Vagina (tissue), 2 donors: ENCODE results near the gene ADGRG4. TPM values are rescaled to one million over a fixed set of nuclear protein-coding genes. Genes with fewer than 3 reads are reported as not detected.

Experiments
- DNase-seq, 2 donors: peaks; one replicate each; pipeline ENCODE4 v3.0.0-alpha.2; 2017; ENCODE audit errors: extremely low spot score in 2 of 2
- H3K27ac ChIP-seq: fragments of 200-600 bp; sonication (generic); one replicate; pipeline ENCODE4 v1.5.1; 2019
- H3K27me3 ChIP-seq: fragments of 200-600 bp; sonication (generic); one replicate; pipeline ENCODE4 v1.5.1; 2019
- H3K36me3 ChIP-seq, 2 donors: fragments of 200-600 bp; sonication (generic); one replicate each; pipeline ENCODE4 v1.5.1; 2017 to 2019
- H3K4me1 ChIP-seq: fragments of 200-600 bp; sonication (generic); one replicate; pipeline ENCODE4 v1.5.1; 2019
- H3K4me3 ChIP-seq, 2 donors: fragments of 200-600 bp; sonication (generic); 1 replicate in 1 of 2; 2 replicates in 1 of 2; pipeline ENCODE4 v1.5.1; 2016 to 2019
- H3K9me3 ChIP-seq: fragments of 200-600 bp; sonication (generic); one replicate; pipeline ENCODE4 v1.5.1; 2019
- POLR2A ChIP-seq, 2 donors: fragments of 450-650 bp; IDR thresholded peaks; one replicate each; pipeline ENCODE4 v1.6.1; 2017; ENCODE audit warnings: antibody characterized with exemption in 2 of 2, mild to moderate bottlenecking in 2 of 2, moderate library complexity in 2 of 2
- POLR2AphosphoS5 ChIP-seq, 2 donors: sonication (generic); formaldehyde crosslinking; IDR thresholded peaks; one replicate each; pipeline ENCODE4 v1.9.0; 2017; ENCODE audit warnings: antibody characterized with exemption in 2 of 2, mild to moderate bottlenecking in 2 of 2, low read depth in 1 of 2; ENCODE audit not compliant: insufficient read depth in 1 of 2
- intact Hi-C: fragments of 100-400 bp; cut with DNase I; formaldehyde crosslinking; loops from one replicate; pipeline ENCODE4 v1.15.1; 2023
- total RNA-seq: library from RNA; depleted of rRNA; stranded (reverse); fragments of >200 nt; gene quantifications from one replicate; pipeline ENCODE4 v1.2.3, GENCODE V29; 2016
- TF ChIP-seq, protein P1 (sequence below), 3 experiments: fragments of 450-650 bp in 2 of 3; fragments of 200-600 bp in 1 of 3; sonication (generic) in 1 of 3; IDR thresholded peaks; one replicate each; pipeline ENCODE4 v1.5.1; 2017 to 2019; ENCODE audit warnings: antibody characterized with exemption in 3 of 3, mild to moderate bottlenecking in 2 of 3, moderate library complexity in 2 of 3

Gene ADGRG4
- total RNA-seq, 1 donor from 2014 or later: 0.25 TPM

DNA sequence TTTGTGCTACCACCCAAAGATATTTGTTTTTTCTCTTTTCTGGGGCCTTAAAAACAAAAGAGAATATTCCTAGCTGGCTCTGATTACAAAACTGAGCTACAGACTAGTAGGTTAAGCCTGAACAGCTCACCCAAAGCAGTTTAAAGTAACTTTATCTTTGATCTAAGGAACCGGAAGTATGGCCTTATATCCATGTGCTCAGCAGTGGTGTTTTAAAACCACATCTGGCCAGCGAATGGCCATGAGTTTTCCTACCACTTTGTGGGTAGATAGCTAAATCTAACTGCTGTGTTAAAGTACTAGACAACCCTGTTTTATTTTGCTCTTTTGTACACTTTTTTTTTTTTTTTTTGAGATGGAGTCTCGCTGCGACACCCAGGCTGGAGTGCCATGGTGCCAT is 24.6 kb downstream of the ADGRG4 start:
- Histone ChIP-seq H3K9me3 (no peaks in the 10 kb centered on the region), H3K4me1 (no peaks in the 10 kb centered on the region), H3K27me3 (no peaks in the 10 kb centered on the region), H3K27ac (no peak overlapping the region), H3K4me3 (no peak overlapping the region), H3K36me3 (no peaks in the 10 kb centered on the region)
- intact Hi-C loops: no loop called here
- no peak for DNase-seq
- TF ChIP-seq POLR2AphosphoS5 (IDR thresholded peaks at IDR 0.05; ENCODE audit: insufficient read depth in 1 of 2, low read depth in 1 of 2) (no peak), POLR2A (IDR thresholded peaks at IDR 0.05) (no peak)
- TF ChIP-seq, protein P1, sequence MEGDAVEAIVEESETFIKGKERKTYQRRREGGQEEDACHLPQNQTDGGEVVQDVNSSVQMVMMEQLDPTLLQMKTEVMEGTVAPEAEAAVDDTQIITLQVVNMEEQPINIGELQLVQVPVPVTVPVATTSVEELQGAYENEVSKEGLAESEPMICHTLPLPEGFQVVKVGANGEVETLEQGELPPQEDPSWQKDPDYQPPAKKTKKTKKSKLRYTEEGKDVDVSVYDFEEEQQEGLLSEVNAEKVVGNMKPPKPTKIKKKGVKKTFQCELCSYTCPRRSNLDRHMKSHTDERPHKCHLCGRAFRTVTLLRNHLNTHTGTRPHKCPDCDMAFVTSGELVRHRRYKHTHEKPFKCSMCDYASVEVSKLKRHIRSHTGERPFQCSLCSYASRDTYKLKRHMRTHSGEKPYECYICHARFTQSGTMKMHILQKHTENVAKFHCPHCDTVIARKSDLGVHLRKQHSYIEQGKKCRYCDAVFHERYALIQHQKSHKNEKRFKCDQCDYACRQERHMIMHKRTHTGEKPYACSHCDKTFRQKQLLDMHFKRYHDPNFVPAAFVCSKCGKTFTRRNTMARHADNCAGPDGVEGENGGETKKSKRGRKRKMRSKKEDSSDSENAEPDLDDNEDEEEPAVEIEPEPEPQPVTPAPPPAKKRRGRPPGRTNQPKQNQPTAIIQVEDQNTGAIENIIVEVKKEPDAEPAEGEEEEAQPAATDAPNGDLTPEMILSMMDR (IDR thresholded peaks at IDR 0.05): no peak

DNA sequence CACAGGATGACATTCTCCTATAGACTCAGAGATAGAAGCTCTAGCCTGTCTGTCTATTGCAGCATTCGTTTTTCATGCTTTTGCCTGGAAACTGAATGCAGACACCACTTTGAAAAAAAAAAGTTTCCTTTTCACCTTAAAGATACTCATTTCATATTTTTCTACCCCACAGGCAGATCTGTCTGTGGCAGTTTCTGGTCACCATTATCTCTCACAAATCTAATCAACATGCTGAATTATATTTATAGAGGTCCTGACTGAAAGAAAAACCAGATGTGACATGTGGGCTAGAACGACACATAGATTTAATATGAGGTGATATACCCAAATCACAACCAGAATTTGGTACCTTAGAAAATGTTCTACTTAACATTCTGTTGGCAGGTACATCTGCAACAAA is 28.2 kb downstream of the ADGRG4 start:
- Histone ChIP-seq H3K4me1 (no peaks in the 10 kb centered on the region), H3K27ac (no peak overlapping the region), H3K9me3 (no peaks in the 10 kb centered on the region), H3K36me3 (no peaks in the 10 kb centered on the region), H3K4me3 (no peak overlapping the region), H3K27me3 (no peaks in the 10 kb centered on the region)
- TF ChIP-seq, protein P1 (IDR thresholded peaks at IDR 0.05): no peak
- TF ChIP-seq POLR2AphosphoS5 (IDR thresholded peaks at IDR 0.05; ENCODE audit: insufficient read depth in 1 of 2, low read depth in 1 of 2) (no peak), POLR2A (IDR thresholded peaks at IDR 0.05) (no peak)
- intact Hi-C loops: no loop called here
- no peak for DNase-seq

DNA sequence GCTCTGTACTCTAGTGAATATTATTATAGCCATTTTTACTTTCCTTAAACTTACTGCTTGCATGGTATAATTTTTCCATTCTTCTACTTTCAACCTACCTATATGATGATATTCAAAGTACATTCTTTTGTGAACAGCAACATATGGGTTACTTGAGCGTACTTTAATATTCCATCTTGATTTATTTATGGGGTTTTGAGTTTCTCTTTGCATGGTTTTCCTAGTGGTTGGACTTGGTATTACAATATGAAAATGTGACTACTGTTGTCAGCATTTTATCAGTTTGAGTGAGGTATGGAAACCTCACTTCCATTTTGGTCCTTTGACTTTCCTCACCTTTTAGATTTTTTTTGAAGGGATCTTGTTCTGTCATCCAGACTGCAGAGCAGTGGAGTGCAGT is 35.9 kb downstream of the ADGRG4 start:
- no peaks in the 10 kb centered on the region for H3K27me3 ChIP-seq
- H3K36me3 ChIP-seq: no peaks in the 10 kb centered on the region
- H3K27ac ChIP-seq: no peak overlapping the region
- TF ChIP-seq POLR2AphosphoS5 (IDR thresholded peaks at IDR 0.05; ENCODE audit: insufficient read depth in 1 of 2, low read depth in 1 of 2) (no peak), POLR2A (IDR thresholded peaks at IDR 0.05) (no peak)
- TF ChIP-seq, protein P1 (IDR thresholded peaks at IDR 0.05): no peak
- intact Hi-C loops: no loop called here
- no peak overlapping the region for H3K4me3 ChIP-seq
- no peaks in the 10 kb centered on the region for H3K9me3 ChIP-seq
- DNase-seq: no peak
- H3K4me1 ChIP-seq: no peaks in the 10 kb centered on the region

DNA sequence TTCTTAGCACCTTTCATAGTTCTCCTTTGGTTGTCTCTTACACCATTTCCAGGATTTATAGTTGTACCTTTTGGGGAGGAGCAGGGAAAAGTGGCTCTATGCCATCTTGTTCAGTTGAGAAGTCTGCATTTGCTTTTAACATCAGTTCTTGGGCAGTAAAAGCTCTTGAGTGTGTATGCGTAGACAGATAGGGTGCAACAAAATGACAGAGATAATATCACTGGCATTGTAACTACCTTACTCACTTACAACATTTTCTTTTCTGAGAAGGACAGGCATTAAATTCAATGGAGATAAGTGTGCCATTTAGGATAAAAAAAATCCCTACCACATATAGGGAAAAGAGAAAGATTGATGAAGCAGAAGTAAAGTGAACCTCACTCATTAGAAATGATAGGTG is 38.9 kb downstream of the ADGRG4 start:
- intact Hi-C loops: no loop called here
- H3K4me1 ChIP-seq: no peaks in the 10 kb centered on the region
- H3K9me3 ChIP-seq: no peaks in the 10 kb centered on the region
- H3K27me3 ChIP-seq: no peaks in the 10 kb centered on the region
- no peak for DNase-seq
- TF ChIP-seq POLR2AphosphoS5 (IDR thresholded peaks at IDR 0.05; ENCODE audit: insufficient read depth in 1 of 2, low read depth in 1 of 2) (no peak), POLR2A (IDR thresholded peaks at IDR 0.05) (no peak)
- TF ChIP-seq, protein P1 (IDR thresholded peaks at IDR 0.05): no peak
- no peak overlapping the region for H3K4me3 ChIP-seq
- no peak overlapping the region for H3K27ac ChIP-seq
- H3K36me3 ChIP-seq: no peaks in the 10 kb centered on the region

DNA sequence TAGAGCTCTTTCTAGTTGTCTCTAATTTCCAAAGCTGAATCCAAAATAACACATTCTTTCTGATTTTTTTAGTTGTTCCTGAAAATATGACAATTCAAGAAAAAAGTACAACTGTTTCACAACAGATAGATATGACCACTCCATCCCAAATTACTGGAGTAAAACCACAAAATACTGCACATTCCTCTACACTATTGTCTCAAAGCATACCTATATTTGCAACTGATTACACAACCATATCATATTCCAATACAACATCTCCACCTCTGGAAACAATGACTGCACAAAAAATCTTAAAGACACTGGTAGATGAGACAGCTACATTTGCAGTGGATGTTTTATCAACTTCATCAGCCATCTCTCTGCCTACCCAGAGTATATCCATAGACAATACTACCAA is 43.6 kb downstream of the ADGRG4 start:
- intact Hi-C loops: no loop called here
- Histone ChIP-seq H3K36me3 (no peaks in the 10 kb centered on the region), H3K27me3 (no peaks in the 10 kb centered on the region), H3K27ac (no peak overlapping the region), H3K4me3 (no peak overlapping the region), H3K9me3 (no peaks in the 10 kb centered on the region), H3K4me1 (no peaks in the 10 kb centered on the region)
- TF ChIP-seq, protein P1 (IDR thresholded peaks at IDR 0.05): no peak
- TF ChIP-seq POLR2AphosphoS5 (IDR thresholded peaks at IDR 0.05; ENCODE audit: insufficient read depth in 1 of 2, low read depth in 1 of 2) (no peak), POLR2A (IDR thresholded peaks at IDR 0.05) (no peak)
- DNase-seq: no peak
